Cardiac muscle cell (in vitro differentiated cells and primary cell): ENCODE data around the gene PTPN4. TPM values are rescaled to one million over a fixed set of nuclear protein-coding genes. Genes with fewer than 3 reads are reported as not detected.

Experiments
- DNase-seq, 2 donors: peaks; one replicate each; pipeline versions ENCODE4 v3.0.0 to v3.0.0-alpha.2; 2010 to 2017; ENCODE audit warnings: low read depth in 1 of 2, low spot score in 1 of 2
- H3K27ac ChIP-seq: fragments of 200-600 bp; sonication (generic); 2 replicates; pipeline ENCODE4 v1.5.1; 2016
- H3K27me3 ChIP-seq: fragments of 200-600 bp; sonication (generic); 2 replicates; pipeline ENCODE4 v1.6.0; 2016; ENCODE audit warnings: control low read depth
- H3K36me3 ChIP-seq: fragments of 200-600 bp; sonication (generic); 2 replicates; pipeline ENCODE4 v1.5.1; 2016; ENCODE audit warnings: control low read depth
- H3K4me1 ChIP-seq: fragments of 200-600 bp; sonication (generic); 2 replicates; pipeline ENCODE4 v1.8.1; 2017; ENCODE audit warnings: low read depth, mild to moderate bottlenecking, mixed run types
- H3K4me3 ChIP-seq: fragments of 200-600 bp; sonication (generic); 2 replicates; pipeline ENCODE4 v1.5.1; 2016; ENCODE audit warnings: mild to moderate bottlenecking
- H3K9me3 ChIP-seq: fragments of 200-600 bp; sonication (generic); 2 replicates; pipeline ENCODE4 v1.5.1; 2017; ENCODE audit warnings: low read depth, mild to moderate bottlenecking, control low read depth
- CTCF ChIP-seq: IDR thresholded peaks from 2 replicates; pipeline ENCODE4 v1.5.1; 2012; ENCODE audit warnings: low read depth, mild to moderate bottlenecking, low read length
- polyA plus RNA-seq: library from polyadenylated mRNA; unstranded; fragments of >200 nt; fragmentation: Nextera tagmentation; extraction: Ambion mirVana; gene quantifications from 2 replicates; pipeline ENCODE4 v1.2.1, GENCODE V29; 2016
- total RNA-seq: library from RNA; depleted of rRNA; stranded (reverse); fragments of >200 nt; gene quantifications from 2 replicates; pipeline ENCODE4 v1.2.3, GENCODE V29; 2016

Gene PTPN4
- total and polyA plus RNA-seq, 2 experiments from 2014 or later = 26.3 to 70.3 TPM

GRCh38 chr2:119838179-119838578, 78.5 kb downstream of the PTPN4 start:
- Histone ChIP-seq H3K9me3 (no peaks in the 10 kb centered on the region), H3K36me3 (no peaks in the 10 kb centered on the region), H3K4me1 (no peaks in the 10 kb centered on the region), H3K27me3 (no peaks in the 10 kb centered on the region), H3K4me3 (no peak overlapping the region), H3K27ac (no peak overlapping the region)
- no peak for TF ChIP-seq CTCF
- DNase-seq = no peak

- Histone ChIP-seq H3K9me3 (no peaks in the 10 kb centered on the region), H3K27me3 (no peaks in the 10 kb centered on the region), H3K4me3 (no peak overlapping the region), H3K36me3 (no peaks in the 10 kb centered on the region), H3K4me1 (no peaks in the 10 kb centered on the region), H3K27ac (no peak overlapping the region)
- no peak for DNase-seq
- no peak for TF ChIP-seq CTCF
These were observed 81.8 kb downstream of the PTPN4 start for GRCh38 chr2:119841550-119841949.

- Histone ChIP-seq H3K9me3 (no peaks in the 10 kb centered on the region), H3K36me3 (no peaks in the 10 kb centered on the region), H3K27ac (no peak overlapping the region), H3K4me3 (no peak overlapping the region), H3K4me1 (no peaks in the 10 kb centered on the region), H3K27me3 (no peaks in the 10 kb centered on the region)
- TF ChIP-seq CTCF = no peak
- no peak for DNase-seq
These were observed 86.3 kb downstream of the PTPN4 start for GRCh38 chr2:119846021-119846420.

- Histone ChIP-seq H3K4me3 (no peak overlapping the region), H3K4me1 (no peaks in the 10 kb centered on the region), H3K36me3 (no peaks in the 10 kb centered on the region), H3K27me3 (no peaks in the 10 kb centered on the region), H3K9me3 (no peaks in the 10 kb centered on the region), H3K27ac (no peak overlapping the region)
- DNase-seq = no peak
- no peak for TF ChIP-seq CTCF
These were observed 90.3 kb downstream of the PTPN4 start for GRCh38 chr2:119849838-119850565.

- no peak for TF ChIP-seq CTCF
- Histone ChIP-seq H3K36me3 (no peaks in the 10 kb centered on the region), H3K9me3 (no peaks in the 10 kb centered on the region), H3K27ac (no peak overlapping the region), H3K27me3 (no peaks in the 10 kb centered on the region), H3K4me3 (no peak overlapping the region), H3K4me1 (no peaks in the 10 kb centered on the region)
- no peak for DNase-seq
These were observed 92.5 kb downstream of the PTPN4 start for GRCh38 chr2:119852214-119852613.
